Neural progenitor cell (in vitro differentiated cells): Measurements from ENCODE around the gene POMGNT2. TPM values are rescaled to one million over a fixed set of nuclear protein-coding genes. Genes with fewer than 3 reads are reported as not detected.

ENCODE experiments used
- DNase-seq: peaks from one replicate; pipeline ENCODE4 v3.0.0-alpha.2; 2016; ENCODE audit warnings: low spot score
- H2AFZ ChIP-seq: fragments of 200-600 bp; sonication (generic); replicated peaks from 2 replicates; pipeline ENCODE4 v1.6.1; 2016; ENCODE audit warnings: antibody characterized with exemption
- H3F3A ChIP-seq: fragments of 200-600 bp; sonication (generic); 2 replicates; pipeline ENCODE4 v1.6.1; 2016; ENCODE audit warnings: antibody characterized with exemption, low read depth
- H3K27ac ChIP-seq: fragments of 200-600 bp; sonication (generic); 2 replicates; pipeline ENCODE4 v1.5.1; 2016; ENCODE audit warnings: mild to moderate bottlenecking
- H3K27me3 ChIP-seq: fragments of 200-600 bp; sonication (generic); 2 replicates; pipeline ENCODE4 v1.6.1; 2016; ENCODE audit warnings: mild to moderate bottlenecking, moderate library complexity
- H3K36me3 ChIP-seq: fragments of 200-600 bp; sonication (generic); 2 replicates; pipeline ENCODE4 v1.5.1; 2016
- H3K4me1 ChIP-seq: fragments of 200-600 bp; sonication (generic); 2 replicates; pipeline ENCODE4 v1.6.1; 2016; ENCODE audit warnings: mixed run types
- H3K4me2 ChIP-seq: fragments of 200-600 bp; sonication (generic); 2 replicates; pipeline ENCODE4 v1.6.1; 2016
- H3K4me3 ChIP-seq: fragments of 200-600 bp; sonication (generic); 2 replicates; pipeline ENCODE4 v1.5.1; 2016
- H3K79me2 ChIP-seq: fragments of 200-600 bp; sonication (generic); 2 replicates; pipeline ENCODE4 v1.6.1; 2016; ENCODE audit warnings: low read depth
- H3K9ac ChIP-seq: fragments of 200-600 bp; sonication (generic); 2 replicates; pipeline ENCODE4 v1.6.1; 2016
- H3K9me3 ChIP-seq: fragments of 200-600 bp; sonication (generic); 2 replicates; pipeline ENCODE4 v1.5.1; 2016; ENCODE audit warnings: low read depth
- H4K20me1 ChIP-seq: fragments of 200-600 bp; sonication (generic); 2 replicates; pipeline ENCODE4 v1.6.1; 2016; ENCODE audit warnings: low read depth
- H3K27ac Mint-ChIP-seq: 3 replicates; pipeline ENCODE4 v1.8.0; 2021; ENCODE audit warnings: mixed read lengths
- H3K27me3 Mint-ChIP-seq: 2 replicates; pipeline ENCODE4 v1.8.0; 2022; ENCODE audit warnings: low read depth, mild to moderate bottlenecking, inconsistent platforms, moderate library complexity, mixed read lengths; ENCODE audit not compliant: insufficient read depth
- H3K36me3 Mint-ChIP-seq: 3 replicates; pipeline ENCODE4 v1.8.0; 2021; ENCODE audit warnings: mixed read lengths
- H3K4me1 Mint-ChIP-seq: 3 replicates; pipeline ENCODE4 v1.8.0; 2021; ENCODE audit warnings: mixed read lengths
- H3K4me3 Mint-ChIP-seq: 3 replicates; pipeline ENCODE4 v1.8.0; 2021; ENCODE audit warnings: mild to moderate bottlenecking, moderate library complexity, mixed read lengths
- H3K9me3 Mint-ChIP-seq: 3 replicates; pipeline ENCODE4 v1.8.0; 2020; ENCODE audit warnings: mixed read lengths
- EZH2 ChIP-seq: fragments of 200-600 bp; sonication (generic); IDR thresholded peaks from 2 replicates; pipeline ENCODE4 v1.6.1; 2017; ENCODE audit warnings: antibody characterized with exemption, mild to moderate bottlenecking, moderate library complexity
- EZH2phosphoT487 ChIP-seq: fragments of 200-600 bp; sonication (generic); IDR thresholded peaks from 2 replicates; pipeline ENCODE4 v1.6.1; 2017; ENCODE audit warnings: antibody characterized with exemption
- total RNA-seq: library from RNA; depleted of rRNA; stranded (reverse); fragments of >200 nt; gene quantifications from 2 replicates; pipeline ENCODE4 v1.2.3, GENCODE V29; 2015; ENCODE audit warnings: low replicate concordance
- TF ChIP-seq, protein P1 (sequence below): fragments of 200-600 bp; sonication (generic); IDR thresholded peaks from 2 replicates; pipeline ENCODE4 v1.5.1; 2017; ENCODE audit warnings: antibody characterized with exemption, mild to moderate bottlenecking

POMGNT2 gene
- total RNA-seq, 1 donor from 2014 or later = 13.2 TPM

DNA sequence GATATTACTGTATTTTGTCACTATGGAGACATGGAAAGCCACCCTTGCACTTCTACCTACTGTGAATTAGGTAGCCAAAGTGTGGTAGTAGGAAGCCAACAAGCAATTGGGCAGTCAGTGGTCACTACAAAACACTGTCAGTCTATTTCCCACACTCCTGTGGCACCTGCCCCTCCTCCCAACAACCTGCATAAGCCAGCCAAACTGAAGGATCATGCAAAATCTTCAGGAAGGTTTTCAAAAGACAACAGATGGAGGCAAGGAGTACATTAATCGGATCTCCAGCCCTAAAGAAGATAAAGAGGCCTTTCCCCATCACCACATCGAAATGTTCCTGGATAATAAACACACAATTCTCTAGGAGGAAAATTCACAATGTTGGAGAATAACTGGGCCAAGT lies 11.9 kb downstream of the POMGNT2 start:
- Histone ChIP-seq H3K4me3 (no peak overlapping the region), H3K9me3 (no peaks in the 10 kb centered on the region), H2AFZ (no peak overlapping the region), H3K9ac (no peak overlapping the region), H3K36me3 (no peaks in the 10 kb centered on the region), H3K4me1 (peaks cover 27% of the 10 kb centered on the region), H3K27ac (no peak overlapping the region), H3K79me2 (peaks cover 8% of the 10 kb centered on the region), H3F3A (no peaks in the 10 kb centered on the region), H3K4me2 (peak overlapping the region; percentile 54), H4K20me1 (peaks cover 18% of the 10 kb centered on the region), H3K27me3 (no peaks in the 10 kb centered on the region)
- Mint-ChIP-seq H3K4me3 (no peak overlapping the region), H3K36me3 (peaks cover 2% of the 10 kb centered on the region), H3K9me3 (no peaks in the 10 kb centered on the region), H3K4me1 (peaks cover 11% of the 10 kb centered on the region), H3K27me3 (no peaks in the 10 kb centered on the region), H3K27ac (no peak overlapping the region)
- no peak for DNase-seq
- TF ChIP-seq EZH2phosphoT487 = no peak
- TF ChIP-seq, protein P1, sequence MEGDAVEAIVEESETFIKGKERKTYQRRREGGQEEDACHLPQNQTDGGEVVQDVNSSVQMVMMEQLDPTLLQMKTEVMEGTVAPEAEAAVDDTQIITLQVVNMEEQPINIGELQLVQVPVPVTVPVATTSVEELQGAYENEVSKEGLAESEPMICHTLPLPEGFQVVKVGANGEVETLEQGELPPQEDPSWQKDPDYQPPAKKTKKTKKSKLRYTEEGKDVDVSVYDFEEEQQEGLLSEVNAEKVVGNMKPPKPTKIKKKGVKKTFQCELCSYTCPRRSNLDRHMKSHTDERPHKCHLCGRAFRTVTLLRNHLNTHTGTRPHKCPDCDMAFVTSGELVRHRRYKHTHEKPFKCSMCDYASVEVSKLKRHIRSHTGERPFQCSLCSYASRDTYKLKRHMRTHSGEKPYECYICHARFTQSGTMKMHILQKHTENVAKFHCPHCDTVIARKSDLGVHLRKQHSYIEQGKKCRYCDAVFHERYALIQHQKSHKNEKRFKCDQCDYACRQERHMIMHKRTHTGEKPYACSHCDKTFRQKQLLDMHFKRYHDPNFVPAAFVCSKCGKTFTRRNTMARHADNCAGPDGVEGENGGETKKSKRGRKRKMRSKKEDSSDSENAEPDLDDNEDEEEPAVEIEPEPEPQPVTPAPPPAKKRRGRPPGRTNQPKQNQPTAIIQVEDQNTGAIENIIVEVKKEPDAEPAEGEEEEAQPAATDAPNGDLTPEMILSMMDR = no peak
- TF ChIP-seq EZH2 = no peak

DNA sequence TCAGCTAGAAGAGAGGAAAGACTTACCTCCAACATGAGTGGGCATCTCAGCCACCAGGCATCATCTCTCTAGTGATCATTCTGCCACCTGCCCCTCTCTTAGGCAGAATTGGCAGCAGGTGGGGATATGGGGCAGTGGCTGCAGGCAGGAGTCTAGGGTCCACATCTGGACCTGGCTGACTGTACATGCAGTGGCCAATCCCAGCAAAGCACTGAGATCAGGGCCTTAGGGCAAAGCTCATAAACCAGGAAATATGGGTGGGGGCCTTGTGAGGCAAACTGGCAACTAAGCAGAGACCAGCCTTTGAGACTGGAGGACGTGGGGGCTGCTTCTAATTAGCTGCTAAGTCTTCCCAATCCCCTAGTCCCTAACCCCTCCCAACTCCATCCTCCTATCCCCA lies 12.9 kb downstream of the POMGNT2 start:
- Mint-ChIP-seq H3K9me3 (no peaks in the 10 kb centered on the region), H3K4me1 (peaks cover 11% of the 10 kb centered on the region), H3K36me3 (peaks cover 2% of the 10 kb centered on the region), H3K27me3 (no peaks in the 10 kb centered on the region), H3K4me3 (no peak overlapping the region), H3K27ac (no peak overlapping the region)
- Histone ChIP-seq H3K4me1 (peaks cover 27% of the 10 kb centered on the region), H3K27me3 (no peaks in the 10 kb centered on the region), H3K4me2 (no peak overlapping the region), H3K79me2 (peaks cover 8% of the 10 kb centered on the region), H3K9me3 (no peaks in the 10 kb centered on the region), H3F3A (no peaks in the 10 kb centered on the region), H4K20me1 (peaks cover 18% of the 10 kb centered on the region), H3K36me3 (no peaks in the 10 kb centered on the region), H2AFZ (no peak overlapping the region), H3K27ac (no peak overlapping the region), H3K4me3 (no peak overlapping the region), H3K9ac (no peak overlapping the region)
- TF ChIP-seq EZH2phosphoT487 (no peak), EZH2 (no peak)
- TF ChIP-seq, protein P1 = no peak
- no peak for DNase-seq

DNA sequence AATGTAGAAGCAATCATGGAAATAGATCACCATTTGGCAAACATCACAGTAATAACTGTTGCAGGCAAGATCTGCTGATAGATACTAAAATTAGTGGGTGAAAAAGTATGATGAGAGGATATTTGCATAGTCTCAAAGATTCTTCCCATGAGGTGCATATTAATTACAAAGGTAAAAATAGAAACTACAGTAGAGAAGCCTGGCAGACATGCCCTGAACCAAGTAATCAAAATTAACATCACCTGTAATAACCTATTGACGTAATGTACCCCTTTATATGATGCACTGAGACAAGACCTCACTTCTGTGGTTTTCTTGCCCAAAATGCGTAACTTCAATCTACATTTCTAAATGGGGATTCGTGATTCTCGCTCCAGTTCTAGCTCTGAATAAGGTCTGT lies 14.4 kb downstream of the POMGNT2 start:
- H3K27me3 Mint-ChIP-seq = no peaks in the 10 kb centered on the region
- no peak overlapping the region for H3K9ac ChIP-seq
- H3F3A ChIP-seq = no peaks in the 10 kb centered on the region
- no peak overlapping the region for H2AFZ ChIP-seq
- H3K36me3 ChIP-seq = no peaks in the 10 kb centered on the region
- no peak overlapping the region for H3K4me2 ChIP-seq
- H3K27me3 ChIP-seq = no peaks in the 10 kb centered on the region
- no peak for DNase-seq
- peaks cover 8% of the 10 kb centered on the region for H3K79me2 ChIP-seq
- H3K27ac Mint-ChIP-seq = no peak overlapping the region
- peaks cover 11% of the 10 kb centered on the region for H3K4me1 Mint-ChIP-seq
- H3K36me3 Mint-ChIP-seq = peaks cover 2% of the 10 kb centered on the region
- no peaks in the 10 kb centered on the region for H3K9me3 ChIP-seq
- TF ChIP-seq, protein P1 = no peak
- TF ChIP-seq EZH2phosphoT487 = no peak
- no peak for TF ChIP-seq EZH2
- H3K27ac ChIP-seq = no peak overlapping the region
- no peak overlapping the region for H3K4me3 Mint-ChIP-seq
- H3K9me3 Mint-ChIP-seq = no peaks in the 10 kb centered on the region
- H4K20me1 ChIP-seq = peaks cover 18% of the 10 kb centered on the region
- no peak overlapping the region for H3K4me3 ChIP-seq
- peaks cover 22% of the 10 kb centered on the region for H3K4me1 ChIP-seq
